Colonic mucosa (tissue), 4 donors: ENCODE data around the gene SEPTIN3. TPM values are rescaled to one million over a fixed set of nuclear protein-coding genes. Genes with fewer than 3 reads are reported as not detected.

ENCODE experiments used
- DNase-seq: peaks from one replicate; pipeline ENCODE4 v3.0.0-alpha.2; 2020
- H3K27ac ChIP-seq: fragments of 200-600 bp; one replicate; pipeline ENCODE4 v1.8.0; 2021
- H3K27me3 ChIP-seq: fragments of 200-600 bp; one replicate; pipeline ENCODE4 v1.8.0; 2021
- H3K36me3 ChIP-seq: fragments of 200-600 bp; one replicate; pipeline ENCODE4 v1.8.0; 2021
- H3K4me1 ChIP-seq: fragments of 200-600 bp; one replicate; pipeline ENCODE4 v1.8.0; 2021; ENCODE audit warnings: mild to moderate bottlenecking
- H3K4me3 ChIP-seq: fragments of 200-600 bp; one replicate; pipeline ENCODE4 v1.8.0; 2021
- H3K9ac ChIP-seq, 2 donors: one replicate each; pipeline ENCODE4 v1.7.0; 2013; ENCODE audit warnings: control low read depth in 2 of 2, low read depth in 2 of 2, low read length in 2 of 2
- H3K9me3 ChIP-seq: fragments of 200-600 bp; one replicate; pipeline ENCODE4 v1.8.0; 2021
- intact Hi-C: fragments of 100-400 bp; cut with DNase I; formaldehyde crosslinking; loops from one replicate; pipeline ENCODE4 v1.14.1; 2022
- total RNA-seq, 2 donors: library from RNA; stranded (reverse); fragmentation: NEBNext Ultra II Directional in 1 of 2; extraction: Animal tissue kit (Norgen Biotek cat#: 25700) in 1 of 2; gene quantifications; one replicate each; pipeline ENCODE4 v1.2.1, GENCODE V29; 2021
- TF ChIP-seq, protein P1 (sequence below): fragments of 200-600 bp; IDR thresholded peaks from one replicate; pipeline ENCODE4 v1.8.0; 2022; ENCODE audit warnings: antibody characterized with exemption, mild to moderate bottlenecking
- donor health status: healthy.
- donor health status: DM: no; HTN: no; CAD: no.
- donor health status: DM: no; HTN: no; CAD: no.

Gene SEPTIN3
- total RNA-seq, 2 donors from 2014 or later, result 0.20 to 0.69 TPM

DNA sequence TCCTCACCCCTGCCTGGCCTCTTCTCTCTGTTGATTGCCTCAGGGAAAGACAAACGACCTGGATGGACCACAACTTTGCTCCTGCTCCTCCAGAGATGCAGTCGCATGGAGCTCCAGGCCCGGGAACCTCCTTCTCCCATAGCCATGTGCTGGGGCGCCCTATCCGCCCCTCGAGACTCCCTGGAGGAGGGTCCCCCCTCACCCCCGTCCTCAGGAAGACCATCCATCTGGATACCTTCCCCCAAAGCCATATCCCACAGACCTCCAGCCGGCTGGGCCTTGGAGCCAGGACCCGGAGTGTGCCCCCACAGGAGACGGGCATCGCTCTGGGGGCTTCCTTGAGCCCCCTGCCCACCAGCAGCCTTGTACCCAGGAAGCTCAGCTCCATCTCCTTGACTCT lies 2.2 kb downstream of the SEPTIN3 start:
- H3K9ac ChIP-seq, result no peak overlapping the region
- intact Hi-C loops, result loop anchor here (10.0 kb wide), 1 partner anchor 463 kb away; the partner anchor contains the start of gene NFAM1
- TF ChIP-seq, protein P1, sequence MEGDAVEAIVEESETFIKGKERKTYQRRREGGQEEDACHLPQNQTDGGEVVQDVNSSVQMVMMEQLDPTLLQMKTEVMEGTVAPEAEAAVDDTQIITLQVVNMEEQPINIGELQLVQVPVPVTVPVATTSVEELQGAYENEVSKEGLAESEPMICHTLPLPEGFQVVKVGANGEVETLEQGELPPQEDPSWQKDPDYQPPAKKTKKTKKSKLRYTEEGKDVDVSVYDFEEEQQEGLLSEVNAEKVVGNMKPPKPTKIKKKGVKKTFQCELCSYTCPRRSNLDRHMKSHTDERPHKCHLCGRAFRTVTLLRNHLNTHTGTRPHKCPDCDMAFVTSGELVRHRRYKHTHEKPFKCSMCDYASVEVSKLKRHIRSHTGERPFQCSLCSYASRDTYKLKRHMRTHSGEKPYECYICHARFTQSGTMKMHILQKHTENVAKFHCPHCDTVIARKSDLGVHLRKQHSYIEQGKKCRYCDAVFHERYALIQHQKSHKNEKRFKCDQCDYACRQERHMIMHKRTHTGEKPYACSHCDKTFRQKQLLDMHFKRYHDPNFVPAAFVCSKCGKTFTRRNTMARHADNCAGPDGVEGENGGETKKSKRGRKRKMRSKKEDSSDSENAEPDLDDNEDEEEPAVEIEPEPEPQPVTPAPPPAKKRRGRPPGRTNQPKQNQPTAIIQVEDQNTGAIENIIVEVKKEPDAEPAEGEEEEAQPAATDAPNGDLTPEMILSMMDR, result no peak
- no peaks in the 10 kb centered on the region for H3K4me1 ChIP-seq
- H3K9me3 ChIP-seq, result no peaks in the 10 kb centered on the region
- no peak overlapping the region for H3K27ac ChIP-seq
- H3K27me3 ChIP-seq, result peaks cover 13% of the 10 kb centered on the region
- H3K4me3 ChIP-seq, result no peak overlapping the region
- DNase-seq, result no peak
- no peaks in the 10 kb centered on the region for H3K36me3 ChIP-seq

DNA sequence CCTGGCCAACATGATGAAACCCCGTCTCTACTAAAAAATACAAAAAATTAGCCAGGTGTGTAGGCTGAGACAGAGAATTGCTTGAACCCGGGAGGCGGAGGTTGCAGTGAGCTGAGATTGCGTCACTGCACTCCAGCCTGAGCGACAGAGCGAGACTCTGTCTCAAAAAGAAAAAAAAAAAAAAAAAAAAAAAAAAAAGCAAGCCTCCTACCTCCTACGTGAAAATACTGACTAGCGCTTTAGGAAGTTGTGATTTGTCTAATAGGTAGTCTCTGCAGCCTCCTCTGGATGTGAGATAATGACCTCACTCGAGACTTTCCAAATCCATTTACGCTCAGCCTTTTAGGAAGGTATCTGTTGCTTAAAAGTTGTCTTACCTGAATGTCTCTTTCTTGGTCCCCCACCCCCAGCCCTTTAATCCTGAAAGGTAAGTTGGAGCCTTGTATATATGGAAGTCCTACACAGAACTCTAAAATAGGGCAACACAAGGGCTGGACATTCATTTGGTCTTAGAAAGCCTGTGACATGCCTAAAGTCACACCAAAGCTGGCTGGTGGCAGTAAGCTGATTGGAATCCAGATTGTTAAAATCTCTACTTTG lies 5.5 kb downstream of the SEPTIN3 start:
- Histone ChIP-seq H3K9ac (no peak overlapping the region), H3K4me1 (no peaks in the 10 kb centered on the region), H3K9me3 (no peaks in the 10 kb centered on the region), H3K4me3 (no peak overlapping the region), H3K27ac (no peak overlapping the region), H3K27me3 (peaks cover 27% of the 10 kb centered on the region), H3K36me3 (no peaks in the 10 kb centered on the region)
- TF ChIP-seq, protein P1, result no peak
- DNase-seq, result no peak
- intact Hi-C loops, result loop anchor here (10.0 kb wide), 1 partner anchor 460 kb away; the partner anchor contains the start of gene NFAM1

DNA sequence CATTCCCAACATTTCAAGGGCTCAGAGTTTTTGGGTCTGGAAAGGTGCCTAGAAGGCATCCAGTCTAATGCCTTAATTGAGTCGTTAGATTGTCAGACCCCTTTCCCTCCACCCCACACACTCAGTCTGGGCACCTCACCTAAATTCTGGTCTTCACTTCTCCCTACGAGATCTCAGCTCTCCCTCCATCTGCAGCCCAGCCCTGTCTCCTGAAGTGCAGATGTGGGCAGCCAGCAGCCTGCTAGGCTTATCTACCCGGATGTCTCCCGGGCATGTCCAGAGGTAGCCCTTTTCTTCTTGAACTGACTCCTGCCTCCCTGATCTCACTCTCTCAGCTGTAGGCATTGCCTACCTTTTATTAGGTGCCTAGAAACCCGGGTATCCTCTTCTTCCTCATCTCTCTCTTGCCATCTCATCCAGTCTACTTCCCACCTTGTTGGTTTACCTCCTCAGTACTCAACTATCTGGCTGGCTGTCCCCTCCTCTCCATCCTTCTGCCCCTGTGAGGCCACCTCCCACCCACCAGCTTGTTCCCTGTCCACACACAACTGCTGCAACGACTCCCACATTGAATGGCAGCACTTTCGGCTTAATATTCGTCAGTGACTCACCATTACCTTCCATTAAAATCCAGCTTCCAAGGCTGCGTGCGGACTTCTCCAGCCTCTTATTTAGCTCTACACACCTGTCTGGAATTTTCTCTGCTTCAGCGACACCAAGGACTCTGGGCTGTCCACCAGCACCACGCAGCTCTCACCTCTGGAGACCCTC lies 6.2 kb downstream of the SEPTIN3 start:
- no peak for DNase-seq
- H3K9ac ChIP-seq, result no peak overlapping the region
- H3K9me3 ChIP-seq, result no peaks in the 10 kb centered on the region
- peaks cover 27% of the 10 kb centered on the region for H3K27me3 ChIP-seq
- no peak overlapping the region for H3K4me3 ChIP-seq
- no peaks in the 10 kb centered on the region for H3K36me3 ChIP-seq
- TF ChIP-seq, protein P1, result no peak
- no peaks in the 10 kb centered on the region for H3K4me1 ChIP-seq
- no peak overlapping the region for H3K27ac ChIP-seq
- intact Hi-C loops, result loop anchor here (10.0 kb wide), 1 partner anchor 459 kb away; the partner anchor contains the start of gene NFAM1

DNA sequence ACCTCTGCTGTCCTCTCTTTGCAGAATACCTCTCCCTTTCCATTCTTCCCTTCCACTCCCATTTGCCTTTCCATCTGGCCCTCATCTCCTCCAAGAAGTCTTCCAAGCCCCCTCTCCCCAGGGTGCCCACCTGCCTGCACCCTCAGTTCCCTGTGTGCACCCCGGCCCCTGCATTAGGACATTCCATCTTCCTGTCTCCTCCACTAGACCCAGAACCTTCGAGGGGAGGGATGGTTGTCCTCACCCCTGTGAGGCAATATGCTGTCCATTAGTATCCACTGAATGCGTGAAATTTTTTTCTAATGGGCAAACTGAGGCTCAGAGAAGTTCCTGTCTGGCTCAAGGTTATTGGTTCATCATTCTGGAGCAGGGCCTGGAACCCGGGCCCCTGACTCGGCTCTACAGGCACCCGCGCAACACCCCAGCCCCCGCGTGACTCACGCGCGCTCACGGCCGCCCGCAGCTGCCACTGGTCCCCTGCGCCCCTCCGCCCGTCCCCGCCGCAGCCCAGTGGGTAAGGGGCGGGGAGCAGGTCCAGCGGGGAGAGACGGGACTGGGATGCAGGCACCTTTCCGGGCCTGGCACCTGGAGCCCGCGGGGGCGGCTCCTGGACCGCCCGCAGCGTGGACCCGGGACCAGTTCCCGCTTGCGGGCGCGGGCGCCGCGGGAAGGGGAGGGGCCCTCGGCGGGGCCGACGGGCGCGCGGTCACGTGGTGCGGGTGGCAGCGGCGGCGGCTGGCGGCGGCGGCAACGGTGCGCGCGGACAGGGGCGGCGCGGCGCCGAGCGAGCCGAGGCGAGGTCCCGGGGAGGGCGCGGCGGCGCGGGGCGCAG lies 7.0 kb downstream of the SEPTIN3 start:
- intact Hi-C loops, result loop anchor here (10.0 kb wide), 1 partner anchor 459 kb away; the partner anchor contains the start of gene NFAM1
- Histone ChIP-seq H3K4me1 (no peaks in the 10 kb centered on the region), H3K9ac (no peak overlapping the region), H3K4me3 (peak overlapping the region; percentile 41), H3K36me3 (no peaks in the 10 kb centered on the region), H3K27ac (no peak overlapping the region), H3K9me3 (no peaks in the 10 kb centered on the region), H3K27me3 (peaks cover 27% of the 10 kb centered on the region)
- DNase-seq, result peak; percentile 38
- TF ChIP-seq, protein P1, result no peak

- no peaks in the 10 kb centered on the region for H3K4me1 ChIP-seq
- H3K4me3 ChIP-seq, result peak overlapping the region; percentile 35
- no peak overlapping the region for H3K27ac ChIP-seq
- intact Hi-C loops, result loop anchor here (10.0 kb wide), 1 partner anchor 458 kb away; the partner anchor contains the start of gene NFAM1
- DNase-seq, result no peak
- H3K9ac ChIP-seq, result peak overlapping the region in 1 of 2 donors; percentile 35
- TF ChIP-seq, protein P1, result no peak
- H3K9me3 ChIP-seq, result no peaks in the 10 kb centered on the region
- H3K27me3 ChIP-seq, result peaks cover 27% of the 10 kb centered on the region
- H3K36me3 ChIP-seq, result no peaks in the 10 kb centered on the region
Observed at GRCh38 chr22:41976961-41977566, 7.8 kb downstream of the SEPTIN3 start.
